ENCODE measurements around the gene TMPRSS11D.

Gene TMPRSS11D

GRCh38 chr4:67899096-67899495 is 15.3 kb upstream of the TMPRSS11D start:
- Histone ChIP-seq H3K27me3 (ENCODE audit: insufficient read depth, poor library complexity, severe bottlenecking) (no peaks in the 10 kb centered on the region), H3K27ac (replicated peaks) (no peak overlapping the region), H3K4me3 (replicated peaks; ENCODE audit: insufficient read depth, low read length) (no peak overlapping the region)
- no peak for DNase-seq (ENCODE audit: low read depth in 1 of 2, low spot score in 1 of 2)
- TF ChIP-seq REST (IDR thresholded peaks at IDR 0.05; ENCODE audit: insufficient replicate concordance, low read depth) (no peak), GABPA (IDR thresholded peaks at IDR 0.05; ENCODE audit: low read depth) (no peak), POLR2AphosphoS5 (IDR thresholded peaks at IDR 0.05; ENCODE audit: low read depth) (no peak), SPI1 (IDR thresholded peaks at IDR 0.05; ENCODE audit: borderline replicate concordance, low read depth) (no peak), CTCF (IDR thresholded peaks at IDR 0.05; ENCODE audit: insufficient read depth, low read length) (no peak)

- H3K27me3 ChIP-seq (ENCODE audit: insufficient read depth, poor library complexity, severe bottlenecking), result no peaks in the 10 kb centered on the region
- no peak overlapping the region for H3K27ac ChIP-seq (replicated peaks)
- no peak for DNase-seq (ENCODE audit: low read depth in 1 of 2, low spot score in 1 of 2)
- no peak for TF ChIP-seq POLR2AphosphoS5 (IDR thresholded peaks at IDR 0.05; ENCODE audit: low read depth)
- no peak for TF ChIP-seq SPI1 (IDR thresholded peaks at IDR 0.05; ENCODE audit: borderline replicate concordance, low read depth)
- TF ChIP-seq REST (IDR thresholded peaks at IDR 0.05; ENCODE audit: insufficient replicate concordance, low read depth), result no peak
- TF ChIP-seq CTCF (IDR thresholded peaks at IDR 0.05; ENCODE audit: insufficient read depth, low read length), result no peak
- TF ChIP-seq GABPA (IDR thresholded peaks at IDR 0.05; ENCODE audit: low read depth), result no peak
- no peak overlapping the region for H3K4me3 ChIP-seq (replicated peaks; ENCODE audit: insufficient read depth, low read length)
These were observed 13.9 kb upstream of the TMPRSS11D start for GRCh38 chr4:67897686-67898085.

GRCh38 chr4:67896421-67897065 is 12.7 kb upstream of the TMPRSS11D start:
- TF ChIP-seq POLR2AphosphoS5 (IDR thresholded peaks at IDR 0.05; ENCODE audit: low read depth) (no peak), REST (IDR thresholded peaks at IDR 0.05; ENCODE audit: insufficient replicate concordance, low read depth) (no peak), SPI1 (IDR thresholded peaks at IDR 0.05; ENCODE audit: borderline replicate concordance, low read depth) (no peak), GABPA (IDR thresholded peaks at IDR 0.05; ENCODE audit: low read depth) (no peak), CTCF (IDR thresholded peaks at IDR 0.05; ENCODE audit: insufficient read depth, low read length) (no peak)

More at GRCh38 chr4:67896421-67897065, 12.7 kb upstream of the TMPRSS11D start:
- no peak for DNase-seq (ENCODE audit: low read depth in 1 of 2, low spot score in 1 of 2)
- no peak overlapping the region for H3K4me3 ChIP-seq (replicated peaks; ENCODE audit: insufficient read depth, low read length)
- no peaks in the 10 kb centered on the region for H3K27me3 ChIP-seq (ENCODE audit: insufficient read depth, poor library complexity, severe bottlenecking)
- no peak overlapping the region for H3K27ac ChIP-seq (replicated peaks)

All from HL-60 (cell line).